Tibial artery (tissue), 4 donors: ENCODE measurements around the gene BTAF1.

Source experiments
- DNase-seq, 2 donors: peaks; one replicate each; pipeline ENCODE4 v3.0.0-alpha.2; 2019
- H3K27ac ChIP-seq, 2 donors: fragments of 200-600 bp; sonication (generic) in 1 of 2; 1 replicate in 1 of 2; 2 replicates in 1 of 2; pipeline ENCODE4 v1.5.1; 2018 to 2019; ENCODE audit warnings: mild to moderate bottlenecking in 1 of 2
- H3K27me3 ChIP-seq, 2 donors: fragments of 200-600 bp; sonication (generic) in 1 of 2; one replicate each; pipeline versions ENCODE4 v1.5.1 to v1.6.0; 2016 to 2019
- H3K36me3 ChIP-seq, 3 donors: fragments of 200-600 bp; sonication (generic) in 2 of 3; one replicate each; pipeline ENCODE4 v1.5.1; 2016 to 2019; ENCODE audit warnings: mild to moderate bottlenecking in 2 of 3
- H3K4me1 ChIP-seq, 4 donors: fragments of 200-600 bp; sonication (generic) in 2 of 4; 1 replicate in 3 of 4; 2 replicates in 1 of 4; pipeline ENCODE4 v1.5.1; 2016 to 2019
- H3K4me3 ChIP-seq, 2 donors: fragments of 200-600 bp; sonication (generic) in 1 of 2; 1 replicate in 1 of 2; 2 replicates in 1 of 2; pipeline ENCODE4 v1.5.1; 2018 to 2019; ENCODE audit warnings: mild to moderate bottlenecking in 2 of 2
- H3K9me3 ChIP-seq, 3 donors: fragments of 200-600 bp; sonication (generic) in 1 of 3; one replicate each; pipeline ENCODE4 v1.5.1; 2016 to 2019
- intact Hi-C: fragments of 100-400 bp; cut with DNase I; formaldehyde crosslinking; loops from one replicate; pipeline ENCODE4 v1.15.0; 2023; ENCODE audit warnings: low total_unique reads
- TF ChIP-seq, protein P1 (sequence below), 2 experiments: fragments of 200-600 bp in 1 of 2; fragments of 450-650 bp in 1 of 2; IDR thresholded peaks; one replicate each; pipeline ENCODE4 v1.5.1; 2017 to 2019; ENCODE audit warnings: antibody characterized with exemption in 2 of 2, mild to moderate bottlenecking in 1 of 2, moderate library complexity in 1 of 2

The BTAF1 gene

DNA sequence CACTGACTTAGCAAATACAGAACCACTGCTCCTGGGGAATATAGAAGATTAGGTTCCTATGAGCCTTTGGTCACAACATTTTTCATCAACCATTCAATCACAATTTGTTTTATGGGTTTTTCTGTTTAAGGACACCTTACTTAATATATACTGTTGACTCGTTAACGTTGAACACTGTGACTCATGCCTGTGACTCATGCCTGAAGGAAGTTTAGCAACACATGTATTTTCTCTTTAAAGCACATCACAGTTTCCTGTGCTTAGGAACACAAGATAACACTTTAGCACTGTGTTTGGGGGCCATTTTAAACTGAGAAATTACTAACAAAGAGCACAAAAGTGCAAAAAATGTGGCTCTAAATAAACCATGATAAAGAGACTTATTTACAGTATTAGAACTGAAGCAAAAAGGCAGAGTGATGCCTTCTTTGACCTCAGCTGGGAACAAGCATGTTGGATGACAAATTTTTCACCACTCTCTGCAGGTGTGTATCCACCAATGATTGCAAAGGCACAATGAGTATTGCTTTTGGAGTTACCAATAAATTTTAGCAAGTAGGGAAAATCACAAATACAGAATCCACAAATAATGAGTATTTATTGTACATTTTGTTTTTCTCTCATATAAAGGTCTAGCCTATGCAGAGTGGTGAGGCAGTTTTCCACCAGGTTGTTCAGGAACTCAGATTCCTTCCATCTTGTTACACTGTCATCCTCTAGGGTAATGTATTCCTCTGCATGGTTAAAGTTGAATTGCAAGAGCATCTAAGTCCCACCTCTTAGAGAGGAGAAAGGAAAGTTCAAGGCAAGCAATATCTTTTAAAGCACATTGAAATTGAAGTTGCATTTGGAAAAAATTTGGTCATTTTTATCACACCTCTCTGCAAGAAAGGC, 21.5 kb upstream of the BTAF1 start:
- H3K4me3 ChIP-seq = no peak overlapping the region
- intact Hi-C loops = loop anchor here (10.0 kb wide), 1 partner anchor 137 kb away; no protein-coding TSS in a partner anchor
- H3K27ac ChIP-seq = no peak overlapping the region
- H3K4me1 ChIP-seq = peaks cover 0 to 8% (median 3%) of the 10 kb centered on the region in 4 donors
- no peaks in the 10 kb centered on the region for H3K36me3 ChIP-seq
- no peaks in the 10 kb centered on the region for H3K27me3 ChIP-seq
- no peaks in the 10 kb centered on the region for H3K9me3 ChIP-seq
- no peak for DNase-seq
- TF ChIP-seq, protein P1, sequence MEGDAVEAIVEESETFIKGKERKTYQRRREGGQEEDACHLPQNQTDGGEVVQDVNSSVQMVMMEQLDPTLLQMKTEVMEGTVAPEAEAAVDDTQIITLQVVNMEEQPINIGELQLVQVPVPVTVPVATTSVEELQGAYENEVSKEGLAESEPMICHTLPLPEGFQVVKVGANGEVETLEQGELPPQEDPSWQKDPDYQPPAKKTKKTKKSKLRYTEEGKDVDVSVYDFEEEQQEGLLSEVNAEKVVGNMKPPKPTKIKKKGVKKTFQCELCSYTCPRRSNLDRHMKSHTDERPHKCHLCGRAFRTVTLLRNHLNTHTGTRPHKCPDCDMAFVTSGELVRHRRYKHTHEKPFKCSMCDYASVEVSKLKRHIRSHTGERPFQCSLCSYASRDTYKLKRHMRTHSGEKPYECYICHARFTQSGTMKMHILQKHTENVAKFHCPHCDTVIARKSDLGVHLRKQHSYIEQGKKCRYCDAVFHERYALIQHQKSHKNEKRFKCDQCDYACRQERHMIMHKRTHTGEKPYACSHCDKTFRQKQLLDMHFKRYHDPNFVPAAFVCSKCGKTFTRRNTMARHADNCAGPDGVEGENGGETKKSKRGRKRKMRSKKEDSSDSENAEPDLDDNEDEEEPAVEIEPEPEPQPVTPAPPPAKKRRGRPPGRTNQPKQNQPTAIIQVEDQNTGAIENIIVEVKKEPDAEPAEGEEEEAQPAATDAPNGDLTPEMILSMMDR (IDR thresholded peaks at IDR 0.05) = no peak

DNA sequence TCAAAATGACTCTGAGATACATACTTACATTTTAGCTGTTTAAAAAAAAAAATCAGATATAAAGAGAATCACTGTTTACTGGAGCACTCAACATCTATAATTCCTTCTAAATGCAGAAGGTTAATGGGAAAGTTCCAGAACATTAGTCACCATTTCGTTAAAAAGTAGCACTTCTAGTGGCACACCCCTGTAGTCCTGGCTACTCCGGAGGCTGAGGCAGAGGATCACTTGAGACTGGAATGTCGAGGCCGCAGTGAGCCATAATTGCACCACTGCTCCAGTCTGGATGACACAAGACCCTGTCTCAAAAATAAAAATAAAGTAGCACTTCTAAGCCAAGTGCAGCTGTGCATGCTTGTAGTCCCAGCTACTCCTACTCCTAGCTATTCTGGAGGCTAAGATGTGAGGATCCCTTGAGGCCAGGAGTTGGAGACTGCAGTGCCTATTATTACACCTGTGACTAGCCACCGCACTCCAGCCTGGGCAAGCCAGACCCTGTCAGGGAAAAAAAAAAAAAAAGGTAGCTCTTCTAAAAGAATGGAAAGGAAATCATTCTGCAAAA, 16.5 kb upstream of the BTAF1 start:
- peaks cover 0 to 21% (median 11%) of the 10 kb centered on the region in 4 donors for H3K4me1 ChIP-seq
- H3K27me3 ChIP-seq = no peaks in the 10 kb centered on the region
- peak overlapping the region in 1 of 2 donors; percentile 76 for H3K27ac ChIP-seq
- H3K9me3 ChIP-seq = no peaks in the 10 kb centered on the region
- TF ChIP-seq, protein P1 (IDR thresholded peaks at IDR 0.05) = no peak
- intact Hi-C loops = loop anchor here (10.0 kb wide), 1 partner anchor 142 kb away; no protein-coding TSS in a partner anchor
- no peaks in the 10 kb centered on the region for H3K36me3 ChIP-seq
- no peak for DNase-seq
- peak overlapping the region in 1 of 2 donors; percentile 72 for H3K4me3 ChIP-seq

DNA sequence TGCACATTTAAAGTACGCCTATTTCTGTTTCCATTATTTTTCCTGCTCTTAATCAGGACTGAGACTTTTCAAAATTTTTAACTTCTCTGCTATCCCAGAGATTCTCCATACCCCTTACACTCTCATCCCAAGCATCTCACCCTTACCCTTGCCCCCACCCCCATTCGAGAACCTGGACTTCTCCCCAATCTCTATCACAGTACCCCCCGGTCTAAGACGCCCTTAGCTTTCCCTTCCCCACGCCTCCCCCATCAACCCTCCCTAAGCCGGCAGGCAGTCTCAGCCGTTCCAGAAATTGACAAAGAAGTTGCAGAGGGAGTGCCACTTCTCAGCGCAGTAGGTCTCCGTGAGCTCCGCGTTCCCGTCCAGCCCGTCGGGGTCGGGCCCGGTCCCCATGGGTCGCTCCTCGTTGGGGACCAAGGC, 15.6 kb upstream of the BTAF1 start:
- peak overlapping the region; percentile 72 to 84 for H3K4me3 ChIP-seq
- TF ChIP-seq, protein P1 (IDR thresholded peaks at IDR 0.05) = no peak
- no peaks in the 10 kb centered on the region for H3K36me3 ChIP-seq
- peak overlapping the region; percentile 76 to 80 for H3K27ac ChIP-seq
- intact Hi-C loops = loop anchor here (10.0 kb wide), 1 partner anchor 143 kb away; no protein-coding TSS in a partner anchor
- peaks cover 0 to 21% (median 8%) of the 10 kb centered on the region in 4 donors for H3K4me1 ChIP-seq
- no peak for DNase-seq
- H3K27me3 ChIP-seq = no peaks in the 10 kb centered on the region
- no peaks in the 10 kb centered on the region for H3K9me3 ChIP-seq

DNA sequence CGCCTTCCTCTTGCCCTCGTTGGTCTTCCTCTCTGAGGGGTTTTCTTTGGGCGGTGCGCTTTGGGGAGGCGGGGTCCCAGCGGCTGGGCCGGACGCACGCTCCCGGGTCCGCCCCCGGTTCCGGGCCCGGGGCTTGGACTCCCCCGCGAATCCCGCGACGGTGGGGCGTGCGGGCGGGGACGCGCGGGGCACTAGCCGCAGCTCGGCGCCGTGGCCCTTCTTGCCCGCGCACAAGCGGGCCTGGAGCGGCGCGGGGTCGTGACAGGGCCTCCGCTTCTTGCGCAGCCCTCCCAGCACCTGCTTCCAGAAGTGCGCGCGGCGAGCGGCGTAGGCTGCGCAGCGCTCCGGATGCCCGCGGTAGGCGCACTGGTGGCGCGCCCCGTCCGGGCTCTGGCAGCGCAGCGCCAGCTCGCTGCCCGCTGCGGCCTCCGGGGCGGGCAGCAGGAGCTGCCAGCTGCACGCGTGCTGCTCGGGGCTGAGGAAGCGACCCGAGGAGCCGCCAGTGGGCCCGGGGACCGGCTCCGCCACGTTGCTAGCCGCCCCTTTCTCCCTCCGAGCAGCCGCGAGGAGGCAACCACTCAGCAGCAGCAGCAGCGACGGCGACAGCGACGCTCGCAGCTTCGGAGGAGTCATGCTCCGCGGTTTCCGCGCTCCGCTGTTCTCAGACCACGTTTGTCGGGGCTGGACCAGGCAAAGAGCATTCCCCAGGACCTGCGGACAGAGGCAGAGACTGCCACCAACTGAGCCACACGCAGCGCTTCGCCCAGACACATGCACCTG, 15.0 kb upstream of the BTAF1 start:
- no peaks in the 10 kb centered on the region for H3K36me3 ChIP-seq
- TF ChIP-seq, protein P1 (IDR thresholded peaks at IDR 0.05) = peak in 1 of 2 experiments; percentile 41
- no peaks in the 10 kb centered on the region for H3K27me3 ChIP-seq
- peak overlapping the region; percentile 76 to 80 for H3K27ac ChIP-seq
- no peaks in the 10 kb centered on the region for H3K9me3 ChIP-seq
- H3K4me1 ChIP-seq = peaks cover 0 to 21% (median 8%) of the 10 kb centered on the region in 4 donors
- DNase-seq = peak; percentile 72 to 85
- intact Hi-C loops = loop anchor here (10.0 kb wide), 1 partner anchor 144 kb away; no protein-coding TSS in a partner anchor
- peak overlapping the region; percentile 72 to 84 for H3K4me3 ChIP-seq

DNA sequence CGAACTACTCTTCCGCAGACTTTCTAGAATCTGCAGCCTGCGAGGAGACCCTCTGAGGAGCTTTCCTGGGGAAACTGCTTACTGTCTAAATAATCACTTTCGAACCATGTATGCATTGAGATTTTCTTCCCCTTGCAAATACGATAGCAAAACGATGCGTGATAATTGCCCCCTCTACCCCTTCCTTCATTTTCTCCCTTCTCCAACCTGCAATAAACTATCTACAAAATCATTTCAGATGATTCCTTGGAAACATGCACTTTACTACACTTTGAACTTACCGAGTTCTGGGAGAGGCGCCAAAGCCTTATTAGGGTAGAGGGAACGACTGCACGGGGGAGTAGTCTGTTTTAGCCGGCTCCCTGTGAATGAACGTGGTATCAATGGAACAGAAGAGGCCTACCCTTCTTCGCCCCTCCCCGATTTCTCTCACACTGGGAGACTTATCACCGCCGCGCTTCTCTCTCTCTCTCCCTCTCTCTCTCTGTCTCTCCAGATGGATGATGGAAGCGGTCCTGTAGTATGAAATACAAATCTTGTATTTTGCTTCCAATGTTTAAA, 14.4 kb upstream of the BTAF1 start, which contains the start of gene FGFBP3:
Gene FGFBP3, minus strand, starts transcription at position 370 of the 561 bp plus-strand sequence. CDS start 517 bp downstream, outside the sequence.
- Histone ChIP-seq H3K27ac (peak within 1 kb of the TSS; percentile 76 to 80), H3K36me3 (no peaks in the 10 kb centered on the region), H3K9me3 (no peaks in the 10 kb centered on the region), H3K4me1 (peaks cover 0 to 21% (median 8%) of the 10 kb centered on the region in 4 donors), H3K4me3 (peak within 1 kb of the TSS; percentile 72 to 84), H3K27me3 (no peaks in the 10 kb centered on the region)
- intact Hi-C loops = loop anchor here (10.0 kb wide), 1 partner anchor 144 kb away; no protein-coding TSS in a partner anchor
- DNase-seq = no peak
- TF ChIP-seq, protein P1 (IDR thresholded peaks at IDR 0.05) = no peak
